COLO668 (cell line): ENCODE measurements around the gene SMIM45.

ENCODE experiments used
- DNase-seq: peaks from one replicate; lab custom pipeline; 2025; ENCODE audit not compliant: unreplicated experiment; lab: John Stamatoyannopoulos, UW

Gene SMIM45

GRCh38 chr22:41915786-41916493 is 36.0 kb upstream of the SMIM45 start:
- DNase-seq: no peak

GRCh38 chr22:41916745-41917358 is 35.1 kb upstream of the SMIM45 start:
- no peak for DNase-seq

GRCh38 chr22:41917375-41917902 is 34.5 kb upstream of the SMIM45 start:
- peak; percentile 89 for DNase-seq

GRCh38 chr22:41917903-41918791 is 33.8 kb upstream of the SMIM45 start:
- DNase-seq: peak; percentile 77

- peak; percentile 34 for DNase-seq
Observed at GRCh38 chr22:41919357-41920224, 32.4 kb upstream of the SMIM45 start.

GRCh38 chr22:41920271-41920976 is 31.5 kb upstream of the SMIM45 start:
- DNase-seq: no peak

GRCh38 chr22:41922328-41922727 is 29.6 kb upstream of the SMIM45 start:
- no peak for DNase-seq

- no peak for DNase-seq
Observed at GRCh38 chr22:41922940-41923594, 28.9 kb upstream of the SMIM45 start.

GRCh38 chr22:41923595-41924276 is 28.2 kb upstream of the SMIM45 start:
- DNase-seq: no peak

- peak; percentile 70 for DNase-seq
Observed at GRCh38 chr22:41925783-41926460, 26.0 kb upstream of the SMIM45 start.

GRCh38 chr22:41927813-41928212 is 24.1 kb upstream of the SMIM45 start:
- DNase-seq: no peak

- DNase-seq: no peak
Observed at GRCh38 chr22:41928593-41929417, 23.1 kb upstream of the SMIM45 start.

GRCh38 chr22:41929418-41929810 is 22.5 kb upstream of the SMIM45 start:
- peak; percentile 77 for DNase-seq

GRCh38 chr22:41931701-41932269 is 20.2 kb upstream of the SMIM45 start:
- no peak for DNase-seq

GRCh38 chr22:41932353-41932752 is 19.6 kb upstream of the SMIM45 start:
- no peak for DNase-seq

GRCh38 chr22:41933411-41934177 is 18.4 kb upstream of the SMIM45 start:
- no peak for DNase-seq
